Activated CD4-positive, alpha-beta T cell treated with anti-CD3 and anti-CD28 coated beads, Interleukin-2, amount 50 U/mL, for 16 hours (primary cell): Measurements from ENCODE around the gene C5.
"Not testable (repeated sequence)": the region's sequence is repeated elsewhere in the genome, so short reads cannot be mapped to it uniquely, and the experiment has no call there.

Experiments
- DNase-seq: peaks from one replicate; pipeline ENCODE4 v3.0.0-alpha.2; 2020

Gene C5

DNA sequence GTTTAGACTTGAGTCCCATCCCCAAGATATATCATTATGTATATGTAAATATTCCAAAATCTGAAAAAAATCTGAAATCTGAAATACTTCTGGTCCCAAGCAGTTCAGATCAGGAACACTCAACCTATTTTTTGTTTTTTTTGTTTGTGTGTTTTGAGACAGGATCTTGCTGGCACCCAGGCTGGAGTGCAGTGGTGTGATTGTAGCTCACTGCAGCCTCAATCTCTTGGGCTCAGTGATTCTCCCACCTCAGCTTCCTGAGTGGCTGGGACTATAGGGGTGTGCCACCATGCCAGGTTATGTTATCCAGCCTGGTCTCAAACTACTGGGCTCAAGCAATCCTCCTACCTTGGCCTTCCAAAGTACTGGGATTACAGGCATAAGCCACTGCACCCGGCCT, 72.8 kb downstream of the C5 start:
- DNase-seq, result no peak

GRCh38 chr9:120974921-120975320, 75.2 kb downstream of the C5 start:
- DNase-seq, result no peak

DNA sequence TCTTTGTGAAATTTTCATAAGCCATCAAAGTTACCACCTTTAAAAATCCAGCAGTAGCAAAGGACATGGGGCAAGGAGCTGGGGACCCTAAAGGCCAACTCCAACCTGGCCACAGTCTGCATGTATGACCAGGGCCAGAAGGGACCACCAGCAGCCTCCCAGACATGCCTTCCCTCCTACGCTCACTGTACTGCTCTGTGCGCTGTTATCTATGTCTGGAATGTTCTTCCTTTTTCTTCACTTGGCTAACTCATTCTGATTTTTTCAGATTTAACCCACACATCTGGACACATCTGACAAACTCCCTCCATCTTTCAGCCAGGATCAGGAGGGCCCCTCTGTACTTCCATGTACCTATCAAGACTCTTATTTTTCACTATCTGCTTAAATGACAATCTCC, 75.9 kb downstream of the C5 start:
- DNase-seq, result no peak

DNA sequence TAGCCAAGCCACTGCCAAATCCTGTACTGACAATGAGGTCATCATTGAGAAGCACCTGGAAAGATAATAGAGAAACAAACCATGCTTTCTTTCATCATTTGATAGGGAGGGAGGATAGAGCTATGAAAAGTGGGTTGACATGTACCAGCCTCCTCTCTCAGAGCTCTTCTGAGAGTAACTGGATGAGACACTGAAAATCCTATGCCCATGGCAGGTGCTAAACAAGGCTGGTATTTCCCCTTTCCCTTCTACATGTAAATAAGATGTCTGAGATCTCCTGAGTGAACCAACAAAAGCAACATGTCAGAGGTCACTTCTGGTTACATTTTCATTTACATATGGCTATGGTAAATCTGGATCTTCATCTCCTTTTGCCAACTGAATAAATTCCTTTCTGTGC, 78.1 kb downstream of the C5 start:
- no peak for DNase-seq

DNA sequence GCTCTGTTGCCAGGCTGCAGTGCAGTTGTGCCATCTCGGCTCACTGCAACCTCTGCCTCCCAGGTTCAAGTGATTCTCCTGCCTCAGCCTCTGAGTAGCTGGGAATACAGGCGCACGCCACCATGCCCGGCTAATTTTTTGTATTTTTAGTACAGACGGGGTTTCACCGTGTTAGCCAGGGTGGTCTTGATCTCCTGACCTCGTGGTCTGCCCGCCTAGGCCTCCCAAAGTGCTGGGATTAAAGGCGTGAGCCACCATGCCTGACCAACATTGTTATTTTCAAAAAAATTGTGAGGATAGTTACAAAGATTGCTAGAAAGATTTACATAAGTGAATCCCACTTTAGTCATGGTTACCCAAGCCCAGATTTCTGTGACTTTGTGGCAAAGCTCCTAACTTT, 78.6 kb downstream of the C5 start:
- DNase-seq, result not testable (repeated sequence)

DNA sequence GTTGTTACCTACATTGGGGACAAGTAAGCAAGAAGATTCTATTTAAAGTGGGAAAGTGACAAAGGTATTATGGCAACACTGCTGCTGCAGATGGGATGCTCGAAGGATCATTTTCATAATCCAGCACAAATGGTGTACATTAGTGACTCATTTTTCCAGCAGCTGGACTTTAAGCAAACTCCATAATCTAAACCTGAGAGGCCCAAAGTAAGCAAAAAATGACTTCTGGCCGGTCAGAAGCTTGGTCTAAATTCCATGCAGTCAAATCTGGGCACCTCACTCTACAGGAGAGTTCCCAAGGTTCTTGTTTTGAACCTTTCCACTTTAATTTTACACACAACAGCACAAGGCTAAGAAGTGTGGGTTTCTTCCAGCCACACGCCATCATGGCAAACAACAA, 79.8 kb downstream of the C5 start:
- DNase-seq, result no peak

DNA sequence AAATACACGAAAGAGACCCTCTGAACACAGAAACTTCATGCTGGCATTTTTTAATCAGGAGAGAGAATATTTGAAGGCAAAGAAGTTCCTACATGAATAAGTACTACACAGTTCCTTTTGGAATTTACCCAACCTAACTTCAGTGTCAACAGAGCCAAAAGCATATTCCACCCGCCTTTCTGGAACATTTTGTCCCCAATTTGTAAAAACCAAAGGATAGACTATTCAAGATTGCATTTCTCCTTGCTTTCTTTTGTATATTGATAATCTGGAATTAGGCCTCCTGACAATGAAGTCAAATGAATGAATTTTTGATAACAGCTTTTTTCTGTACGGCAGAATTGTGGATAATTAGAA, 84.1 kb downstream of the C5 start:
- no peak for DNase-seq

- DNase-seq, result no peak
Measured at GRCh38 chr9:120965344-120966012, 84.6 kb downstream of the C5 start.

- no peak for DNase-seq
Measured at GRCh38 chr9:120961936-120962335, 88.1 kb downstream of the C5 start.

DNA sequence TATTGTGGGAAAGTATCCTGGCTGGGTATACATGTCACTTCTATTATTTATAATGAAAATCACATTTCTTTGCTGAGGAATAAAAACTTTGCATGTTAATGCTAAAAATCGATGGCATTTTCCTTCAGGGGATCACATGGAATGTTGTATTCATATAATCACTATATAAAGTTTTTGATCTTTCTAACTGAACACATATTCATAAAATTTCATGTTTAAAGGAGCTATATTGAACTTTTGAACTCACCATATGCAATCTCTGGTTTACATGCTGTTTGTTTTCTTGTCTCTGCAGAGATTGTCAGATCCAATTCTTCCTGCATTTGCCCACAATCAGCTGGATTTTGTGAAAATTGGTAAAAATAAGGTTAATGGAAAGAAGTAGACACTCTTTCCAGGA, 90.1 kb downstream of the C5 start:
- DNase-seq, result no peak

DNA sequence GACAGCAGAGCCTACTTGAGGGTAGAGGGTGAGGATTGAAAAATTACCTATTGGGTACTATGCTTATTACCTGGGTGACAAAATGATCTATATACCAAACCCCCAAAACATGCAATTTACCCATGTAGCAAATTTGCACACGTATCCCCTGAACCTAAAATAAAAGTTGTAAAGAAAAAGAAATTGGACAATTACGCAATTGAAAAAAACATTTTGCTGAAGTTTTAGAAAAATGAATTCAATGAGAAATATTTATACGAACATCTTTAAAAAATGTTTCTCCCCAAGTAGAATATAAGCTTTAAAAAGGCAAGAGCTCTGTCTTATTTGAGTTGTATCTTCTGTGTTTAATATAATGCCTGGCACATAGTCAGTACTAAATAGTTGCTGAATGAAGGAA, 93.2 kb downstream of the C5 start:
- no peak for DNase-seq

DNA sequence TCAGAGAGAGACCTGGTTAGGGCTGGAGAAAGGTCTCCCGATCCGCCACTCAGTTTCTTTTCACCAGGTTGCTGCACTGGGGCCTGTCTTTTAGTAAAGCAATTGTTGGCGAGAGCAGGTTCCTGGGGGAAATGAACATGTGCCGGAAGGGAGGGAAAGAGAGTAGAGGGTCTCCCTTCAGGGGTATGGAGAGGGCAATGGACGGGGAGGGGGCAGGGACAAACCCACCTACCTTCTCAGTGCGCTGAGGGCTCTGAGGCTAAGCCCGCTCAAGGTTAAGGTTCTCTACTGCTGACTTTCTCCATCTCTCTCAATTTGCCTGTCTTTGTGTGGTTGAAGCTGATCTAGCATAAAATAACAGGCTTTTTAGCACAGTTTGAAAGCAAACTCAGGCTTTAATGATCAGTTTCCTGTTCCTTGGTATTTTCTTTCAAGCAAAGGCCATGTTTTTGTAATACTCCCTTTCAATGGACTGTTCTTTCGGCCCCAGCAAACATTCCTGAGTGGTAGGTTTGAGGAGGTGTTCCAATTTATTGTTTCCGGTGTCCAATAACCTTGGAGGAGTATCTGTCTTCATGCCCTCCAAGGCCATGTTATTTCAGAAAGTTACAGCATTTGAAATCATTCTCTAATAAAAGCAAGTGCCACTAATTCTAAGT, 98.0 kb downstream of the C5 start:
- DNase-seq, result no peak

DNA sequence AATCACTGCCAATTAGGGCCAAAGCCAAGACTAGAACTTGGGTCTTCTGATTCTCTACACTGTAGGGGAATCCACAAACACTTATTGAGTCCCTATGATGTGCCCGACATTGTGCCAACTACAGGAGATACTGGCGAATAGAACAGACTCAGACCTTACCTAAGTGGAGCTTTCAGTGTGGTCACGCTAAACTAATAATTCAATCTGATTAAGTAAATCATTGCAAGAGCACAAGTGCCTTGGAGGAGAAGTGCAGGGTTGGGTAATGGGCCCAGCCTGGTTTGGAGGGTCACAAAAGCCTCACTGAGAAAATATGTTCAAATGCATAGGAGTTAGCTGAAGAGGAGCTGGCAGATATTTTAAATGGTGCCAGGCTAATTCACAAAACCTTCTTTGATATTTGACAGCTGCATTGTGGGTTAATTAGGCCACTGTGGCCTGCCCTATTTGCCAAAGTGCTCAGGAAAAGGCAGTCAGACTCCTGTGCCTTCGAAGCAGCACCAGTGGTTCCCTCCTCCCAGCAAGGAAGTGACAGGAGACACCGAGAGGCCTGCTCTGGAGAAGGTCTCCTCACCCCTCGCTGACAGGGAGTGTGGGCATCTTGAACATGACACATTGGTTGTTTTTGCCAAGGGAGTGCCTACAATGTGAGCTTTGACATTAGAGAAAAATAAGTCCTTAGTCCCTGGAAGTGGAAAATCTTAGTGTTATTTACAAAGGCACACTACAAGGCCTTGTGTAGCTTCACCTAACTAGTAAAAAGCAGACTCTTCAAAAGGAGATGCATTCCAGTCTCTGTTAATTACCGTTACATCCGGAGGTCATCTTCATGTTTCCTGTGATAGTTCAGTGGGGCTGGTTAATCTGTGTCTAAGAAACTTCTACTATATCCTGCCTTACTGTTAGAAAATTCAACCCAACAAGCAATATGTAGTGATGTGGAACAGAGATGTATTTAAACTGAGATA, 99.4 kb downstream of the C5 start:
- DNase-seq, result no peak

DNA sequence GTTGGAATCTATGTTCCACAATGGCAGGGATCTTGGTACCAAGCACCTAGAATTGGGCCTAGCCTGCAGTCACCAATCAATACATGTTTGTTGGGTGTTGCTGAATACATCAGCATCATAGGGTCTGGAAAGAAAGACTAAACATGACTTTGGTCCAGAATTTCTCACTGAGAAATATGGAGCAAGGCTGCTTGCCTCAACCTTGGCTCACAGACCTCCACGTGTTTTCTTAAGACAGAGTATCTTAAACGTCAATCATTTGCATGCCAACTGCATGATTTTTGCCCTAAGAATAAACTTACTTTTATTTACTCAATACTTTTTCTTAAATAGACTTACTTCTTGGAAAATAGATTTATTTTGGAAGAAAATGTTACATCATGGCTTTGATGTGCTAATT, 100.8 kb downstream of the C5 start:
- DNase-seq, result no peak

GRCh38 chr9:120948824-120949223, 101.3 kb downstream of the C5 start:
- no peak for DNase-seq

GRCh38 chr9:120947222-120947621, 102.9 kb downstream of the C5 start:
- no peak for DNase-seq

GRCh38 chr9:120946259-120946658, 103.8 kb downstream of the C5 start:
- DNase-seq, result no peak

DNA sequence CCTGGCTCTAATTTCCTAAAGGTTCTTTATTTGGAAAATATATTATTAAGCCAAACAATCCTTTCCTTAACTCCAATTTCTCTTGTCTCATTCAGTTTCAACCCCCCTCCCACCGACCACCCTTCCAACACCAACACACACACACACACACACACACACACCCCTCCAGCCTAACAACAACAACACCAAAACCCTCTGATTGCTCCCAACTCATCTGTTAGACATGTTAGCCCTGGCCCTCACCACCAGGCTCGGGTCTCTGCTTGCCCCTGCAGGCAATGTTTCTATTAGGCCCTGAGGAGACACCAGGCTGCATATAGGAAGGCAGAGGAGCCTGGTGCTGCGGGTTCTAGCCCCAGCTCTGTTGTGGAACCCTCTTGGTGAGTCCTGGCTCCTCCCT, 105.1 kb downstream of the C5 start:
- DNase-seq, result no peak

DNA sequence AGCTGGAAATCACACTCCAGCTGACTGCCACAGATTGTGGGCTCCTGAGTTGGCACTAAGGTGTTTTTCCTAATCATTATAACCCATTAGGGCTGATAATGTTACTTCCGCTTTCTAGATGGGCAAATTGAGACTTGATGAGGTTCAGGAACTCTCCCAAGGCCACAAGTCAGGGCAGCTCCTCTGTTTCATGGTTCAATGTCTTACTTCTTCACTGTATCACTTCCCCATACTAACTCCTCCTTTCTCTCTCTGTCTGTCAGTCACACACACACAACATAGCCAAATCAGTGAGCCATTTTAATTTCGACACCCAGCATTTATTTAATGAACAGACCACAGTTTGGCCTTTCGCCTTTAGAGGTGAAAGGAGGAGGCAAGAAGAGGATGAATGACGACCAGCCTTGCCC, 105.6 kb downstream of the C5 start:
- DNase-seq, result no peak

GRCh38 chr9:120942186-120943001, 107.7 kb downstream of the C5 start:
- no peak for DNase-seq

GRCh38 chr9:120941046-120941770, 108.9 kb downstream of the C5 start:
- DNase-seq, result no peak

- no peak for DNase-seq
Measured at GRCh38 chr9:120940573-120940972, 109.5 kb downstream of the C5 start.
